Jurkat, Clone E6-1 (cell line): ENCODE measurements around the gene INPP5A. TPM values are rescaled to one million over a fixed set of nuclear protein-coding genes. Genes with fewer than 3 reads are reported as not detected.
"Not testable (repeated sequence)": the region's sequence is repeated elsewhere in the genome, so short reads cannot be mapped to it uniquely, and the experiment has no call there.

Experiments used
- DNase-seq: peaks from one replicate; pipeline ENCODE4 v3.0.0-alpha.2; 2011; ENCODE audit warnings: low read depth, low spot score
- H3K4me3 ChIP-seq: 2 replicates; pipeline ENCODE4 v1.5.1; 2011; ENCODE audit warnings: mild to moderate bottlenecking, low read length, control low read depth, moderate library complexity
- polyA plus RNA-seq: library from polyadenylated mRNA; unstranded; fragments of >200 nt; gene quantifications from one replicate; pipeline ENCODE4 v1.2.1, GENCODE V29; 2012; ENCODE audit warnings: missing spikeins; ENCODE audit not compliant: insufficient read length, insufficient read depth

INPP5A gene, protein sequence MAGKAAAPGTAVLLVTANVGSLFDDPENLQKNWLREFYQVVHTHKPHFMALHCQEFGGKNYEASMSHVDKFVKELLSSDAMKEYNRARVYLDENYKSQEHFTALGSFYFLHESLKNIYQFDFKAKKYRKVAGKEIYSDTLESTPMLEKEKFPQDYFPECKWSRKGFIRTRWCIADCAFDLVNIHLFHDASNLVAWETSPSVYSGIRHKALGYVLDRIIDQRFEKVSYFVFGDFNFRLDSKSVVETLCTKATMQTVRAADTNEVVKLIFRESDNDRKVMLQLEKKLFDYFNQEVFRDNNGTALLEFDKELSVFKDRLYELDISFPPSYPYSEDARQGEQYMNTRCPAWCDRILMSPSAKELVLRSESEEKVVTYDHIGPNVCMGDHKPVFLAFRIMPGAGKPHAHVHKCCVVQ
- 14.6 TPM for polyA plus RNA-seq

- H3K4me3 ChIP-seq = peak within 1 kb of the TSS; percentile 66
- no peak for DNase-seq
These were observed at the start of gene INPP5A for GRCh38 chr10:132537684-132538001. Gene INPP5A (plus strand): TSS chr10:132537787. CDS start chr10:132538097, 310 bp downstream.

- DNase-seq = no peak
- no peak overlapping the region for H3K4me3 ChIP-seq
These were observed 49.3 kb upstream of the INPP5A start for GRCh38 chr10:132488231-132488821.

DNA sequence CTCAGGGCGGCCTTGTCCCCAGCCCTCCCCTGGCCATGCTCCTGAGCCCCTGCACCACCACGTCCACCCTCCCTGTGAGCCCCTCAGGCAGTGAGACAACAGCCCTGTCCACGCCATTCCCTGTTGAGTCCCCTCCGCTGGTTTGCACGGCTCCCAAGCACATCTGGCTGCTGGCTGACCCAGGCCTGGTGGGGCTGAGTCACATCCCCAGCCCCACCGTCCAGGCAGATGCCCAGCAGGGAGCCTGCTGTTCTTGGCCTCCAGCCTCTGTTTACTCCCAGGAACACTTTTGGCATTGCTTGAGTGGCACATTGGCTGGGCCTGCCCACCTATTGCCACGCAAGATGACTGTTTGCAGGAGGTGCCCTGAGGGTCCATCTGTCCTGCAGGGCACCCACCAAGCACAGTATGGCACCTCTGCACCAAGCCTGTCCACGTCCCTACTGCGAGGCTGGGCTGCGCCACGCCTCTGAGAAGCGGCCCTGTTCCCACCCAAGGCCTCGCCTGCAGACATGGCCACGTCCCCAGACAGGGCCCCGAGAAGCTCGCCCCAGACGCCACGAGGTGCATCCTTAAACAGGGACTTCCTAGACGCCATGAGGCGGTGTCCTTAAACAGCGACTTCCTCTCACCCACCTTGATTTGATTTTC is 48.4 kb upstream of the INPP5A start:
- H3K4me3 ChIP-seq = no peak overlapping the region
- DNase-seq = no peak

GRCh38 chr10:132489704-132490534 is 47.7 kb upstream of the INPP5A start:
- no peak for DNase-seq
- H3K4me3 ChIP-seq = no peak overlapping the region

- not testable (repeated sequence) for DNase-seq, H3K4me3 ChIP-seq
These were observed 46.1 kb upstream of the INPP5A start for GRCh38 chr10:132491534-132491933.

DNA sequence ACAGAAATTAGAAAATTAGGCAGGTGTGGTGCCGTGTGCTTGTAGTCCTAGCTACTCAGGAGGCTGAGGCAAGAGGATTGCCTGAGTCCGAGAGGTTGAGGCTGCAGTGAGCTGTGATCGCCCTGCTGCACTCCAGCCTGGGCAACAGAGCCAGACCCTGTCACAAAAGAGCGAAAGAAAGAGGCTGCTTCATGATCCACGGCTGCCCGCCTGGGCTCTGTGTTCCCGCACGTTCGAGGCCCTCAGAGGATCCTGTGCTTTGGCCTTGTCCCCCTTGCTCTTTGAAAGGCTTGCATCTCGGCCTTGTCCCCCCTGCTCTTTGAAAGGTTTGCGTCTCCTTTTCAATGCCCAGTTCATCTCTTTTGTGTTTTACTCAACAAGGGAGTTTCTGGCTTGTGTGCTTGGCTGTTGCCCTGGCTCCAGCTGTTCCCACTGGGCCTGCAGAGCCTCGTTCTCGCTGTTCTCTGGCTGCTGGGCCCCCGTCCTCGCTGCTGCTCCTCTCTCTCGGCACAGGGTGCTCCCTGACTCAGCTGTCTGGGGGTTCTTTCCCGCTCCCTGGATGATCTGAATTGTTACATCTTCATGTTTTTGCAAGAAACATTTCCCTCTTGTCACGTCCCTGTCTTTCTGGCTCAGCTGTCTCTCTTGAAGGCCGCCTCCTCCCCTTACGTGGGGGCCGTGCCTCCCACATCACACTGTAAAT is 45.1 kb upstream of the INPP5A start:
- H3K4me3 ChIP-seq = no peak overlapping the region
- no peak for DNase-seq

GRCh38 chr10:132493246-132493755 is 44.3 kb upstream of the INPP5A start:
- no peak for DNase-seq
- H3K4me3 ChIP-seq = no peak overlapping the region

GRCh38 chr10:132493756-132494290 is 43.8 kb upstream of the INPP5A start:
- H3K4me3 ChIP-seq = no peak overlapping the region
- DNase-seq = no peak

DNA sequence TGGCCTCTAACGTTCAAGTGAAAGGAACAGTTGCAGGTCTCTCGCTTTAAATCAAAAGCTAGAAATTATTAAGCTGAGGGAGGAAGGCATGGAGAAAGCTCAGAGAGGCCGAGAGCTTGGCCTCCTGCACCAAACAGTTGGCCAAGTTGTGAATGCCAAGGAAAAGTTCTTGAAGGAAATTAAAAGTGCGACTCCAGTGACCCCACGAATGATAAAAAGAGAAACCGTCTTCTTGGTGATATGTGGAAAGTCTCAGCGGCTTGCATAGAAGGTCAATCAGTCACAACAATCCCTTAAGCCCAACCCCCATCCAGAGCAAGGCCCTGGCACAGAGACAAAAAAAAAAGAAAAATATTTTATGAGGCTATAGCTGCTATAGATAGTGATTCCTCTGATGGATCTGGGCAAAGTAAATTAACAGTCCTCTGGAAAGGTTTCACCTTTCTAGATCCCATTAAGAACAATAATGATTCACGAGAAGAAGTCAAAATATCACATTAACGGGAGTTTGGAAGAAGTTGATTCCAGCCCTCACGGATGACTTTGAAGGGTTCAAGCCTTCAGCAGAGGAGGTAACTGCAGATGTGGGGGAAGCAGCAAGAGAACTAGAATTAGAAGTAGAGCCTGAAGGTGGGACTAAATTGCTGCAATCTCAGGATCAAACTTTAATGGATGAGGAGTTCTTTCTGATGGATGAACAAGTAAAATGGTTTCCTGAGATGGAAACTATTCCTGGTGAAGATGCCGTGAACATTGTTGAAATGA is 42.5 kb upstream of the INPP5A start:
- DNase-seq = no peak
- H3K4me3 ChIP-seq = no peak overlapping the region

DNA sequence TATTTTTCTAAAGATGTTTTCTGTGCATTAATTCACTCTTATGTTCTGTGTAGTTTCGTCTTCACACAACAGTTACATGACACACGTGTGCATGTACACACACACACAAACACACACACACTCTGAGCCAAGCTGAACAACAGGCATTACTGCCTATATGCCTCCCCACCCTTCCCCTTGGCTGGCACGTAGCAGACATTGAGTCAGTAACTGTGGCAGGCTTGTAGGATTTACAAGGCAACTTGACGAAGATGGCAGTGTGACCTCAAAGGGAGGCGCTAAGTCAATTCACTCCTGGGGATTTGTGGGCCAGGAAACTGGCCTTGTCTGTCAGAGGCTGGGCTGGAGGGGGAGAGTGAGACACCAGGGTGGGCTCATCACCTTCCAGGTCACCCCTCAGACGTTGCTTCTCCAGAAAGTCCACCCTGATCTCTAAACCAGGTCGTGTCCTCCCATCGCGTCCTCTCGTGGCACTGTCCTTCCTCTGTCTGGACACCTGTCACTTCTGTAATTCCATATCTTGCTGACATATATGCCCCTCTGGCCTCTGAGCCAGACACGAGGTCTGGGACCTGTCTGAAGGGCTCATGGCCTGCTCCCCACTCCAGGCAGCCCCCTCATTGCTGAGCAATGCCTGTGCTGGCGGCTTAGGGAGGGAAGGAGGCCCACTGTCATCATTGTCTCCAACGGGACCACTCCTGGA is 41.1 kb upstream of the INPP5A start:
- H3K4me3 ChIP-seq = no peak overlapping the region
- no peak for DNase-seq

GRCh38 chr10:132497063-132497680 is 40.4 kb upstream of the INPP5A start:
- H3K4me3 ChIP-seq = no peak overlapping the region
- no peak for DNase-seq

DNA sequence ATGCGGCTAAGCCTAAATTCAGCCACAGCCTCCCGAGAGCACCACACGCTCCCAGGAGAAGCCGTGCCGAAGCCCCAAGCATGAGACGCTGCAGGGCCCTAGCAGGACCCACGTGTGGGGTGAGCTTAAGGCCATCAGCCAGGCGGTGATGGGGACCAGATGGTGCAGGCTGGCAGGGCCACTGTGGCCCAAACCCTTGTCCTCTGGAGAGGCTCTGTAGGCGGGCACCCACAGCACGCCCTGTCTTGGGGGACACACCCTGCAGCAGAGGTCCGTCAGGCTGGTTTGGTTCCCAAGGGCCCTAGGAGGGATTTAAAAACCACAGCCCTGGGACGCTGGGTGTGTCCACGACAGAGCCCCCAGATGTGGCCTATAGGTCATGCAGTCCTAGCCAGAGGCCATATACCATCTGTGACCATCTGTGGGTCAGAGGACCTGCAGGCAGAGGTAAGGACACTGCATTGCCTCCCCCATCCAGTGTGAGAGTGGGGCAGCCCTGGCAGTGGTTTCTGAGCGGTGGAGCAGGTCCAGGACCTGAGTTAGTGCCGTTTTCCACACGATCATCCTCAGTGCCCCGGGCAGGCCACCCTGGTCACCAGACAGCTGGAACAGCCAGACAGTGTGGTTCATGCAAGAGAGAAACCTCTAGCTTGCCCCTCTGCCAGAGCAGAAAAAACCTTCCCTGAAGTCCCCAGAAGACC is 39.6 kb upstream of the INPP5A start:
- DNase-seq = no peak
- no peak overlapping the region for H3K4me3 ChIP-seq

GRCh38 chr10:132498562-132499366 is 38.8 kb upstream of the INPP5A start:
- no peak for DNase-seq
- H3K4me3 ChIP-seq = no peak overlapping the region

- no peak overlapping the region for H3K4me3 ChIP-seq
- no peak for DNase-seq
These were observed 38.3 kb upstream of the INPP5A start for GRCh38 chr10:132499367-132499685.

DNA sequence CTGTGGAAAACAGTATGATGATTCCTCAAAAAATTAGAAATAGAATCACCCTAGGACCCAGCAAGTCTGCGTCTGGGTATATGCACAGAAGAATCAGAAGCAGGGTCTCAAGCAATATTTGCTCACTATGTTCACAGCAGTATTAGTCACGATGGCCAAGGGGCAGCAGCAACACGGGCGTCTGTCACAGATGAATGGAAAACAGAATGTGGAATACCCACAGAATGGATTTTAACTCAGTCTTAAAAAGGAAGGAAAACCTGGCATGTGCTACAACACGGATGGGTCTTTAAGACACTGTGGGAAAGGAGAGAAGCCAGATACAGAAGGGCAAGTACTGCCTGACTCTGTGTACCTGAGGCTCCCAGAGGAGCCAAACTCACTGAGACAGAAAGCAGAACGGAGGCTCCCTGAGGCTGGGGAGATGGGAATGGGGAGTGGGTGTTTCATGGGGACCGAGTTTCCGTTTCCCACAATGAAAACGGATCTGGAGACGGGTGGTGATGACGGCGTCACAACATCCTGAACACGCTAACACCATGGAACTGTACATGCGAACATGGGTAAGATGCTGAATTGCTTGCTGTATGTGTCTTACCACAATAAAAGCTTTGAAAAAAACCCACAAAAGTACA is 36.7 kb upstream of the INPP5A start:
- DNase-seq = peak; percentile 27
- H3K4me3 ChIP-seq = no peak overlapping the region
